GM19324 (cell line): ENCODE data around the gene DENND1B.
"Not testable (repeated sequence)": the region's sequence is repeated elsewhere in the genome, so short reads cannot be mapped to it uniquely, and the experiment has no call there.

Experiments used
- ATAC-seq: cut with Tn5 transposase; IDR thresholded peaks from one replicate; pipeline ENCODE4 v1.9.1; 2021; ENCODE audit warnings: mild to moderate bottlenecking, moderate library complexity; ENCODE audit not compliant: unreplicated experiment, low FRiP score

DENND1B gene

GRCh38 chr1:197577580-197577979 is 197.7 kb downstream of the DENND1B start:
- no peak for ATAC-seq

- ATAC-seq: not testable (repeated sequence)
Measured at GRCh38 chr1:197575531-197575930, 199.7 kb downstream of the DENND1B start.

- ATAC-seq: no peak
Measured at GRCh38 chr1:197572169-197572568, 203.1 kb downstream of the DENND1B start.

GRCh38 chr1:197567442-197567841 is 207.8 kb downstream of the DENND1B start:
- no peak for ATAC-seq

- no peak for ATAC-seq
Measured at GRCh38 chr1:197561041-197561440, 214.2 kb downstream of the DENND1B start.

GRCh38 chr1:197559655-197560054 is 215.6 kb downstream of the DENND1B start:
- no peak for ATAC-seq

- ATAC-seq: no peak
Measured at GRCh38 chr1:197559244-197559643, 216.0 kb downstream of the DENND1B start.

GRCh38 chr1:197557302-197557701 is 218.0 kb downstream of the DENND1B start:
- no peak for ATAC-seq

GRCh38 chr1:197553281-197553680 is 222.0 kb downstream of the DENND1B start:
- no peak for ATAC-seq

GRCh38 chr1:197546989-197547388 is 228.3 kb downstream of the DENND1B start:
- no peak for ATAC-seq

- no peak for ATAC-seq
Measured at GRCh38 chr1:197544553-197544952, 230.7 kb downstream of the DENND1B start.

- no peak for ATAC-seq
Measured at GRCh38 chr1:197544130-197544529, 231.2 kb downstream of the DENND1B start.

GRCh38 chr1:197541411-197541810 is 233.9 kb downstream of the DENND1B start:
- ATAC-seq: no peak

- ATAC-seq: no peak
Measured at GRCh38 chr1:197526736-197527371, 248.4 kb downstream of the DENND1B start.

- peak; percentile 58 for ATAC-seq
Measured at GRCh38 chr1:197521118-197521739, 254.1 kb downstream of the DENND1B start.

GRCh38 chr1:197519741-197520334 is 255.4 kb downstream of the DENND1B start:
- ATAC-seq: no peak

GRCh38 chr1:197515421-197515820 is 259.9 kb downstream of the DENND1B start:
- ATAC-seq: no peak

GRCh38 chr1:197510691-197511378 is 264.4 kb downstream of the DENND1B start:
- ATAC-seq: no peak

GRCh38 chr1:197496722-197497121 is 278.6 kb downstream of the DENND1B start:
- no peak for ATAC-seq

GRCh38 chr1:197491505-197491904 is 283.8 kb downstream of the DENND1B start:
- not testable (repeated sequence) for ATAC-seq

- ATAC-seq: no peak
Measured at GRCh38 chr1:197486946-197487345, 288.3 kb downstream of the DENND1B start.
